GM10266 (cell line): ENCODE results near the gene LAIR2.

Experiments
- DNase-seq: peaks from one replicate; pipeline ENCODE4 v3.0.0; 2012; ENCODE audit errors: extremely low spot score
- TF ChIP-seq, protein P1 (sequence below): IDR thresholded peaks from 2 replicates; pipeline ENCODE4 v1.5.1; 2012; ENCODE audit warnings: mild to moderate bottlenecking, low read depth; ENCODE audit not compliant: control insufficient read depth, insufficient read depth; ENCODE audit errors: missing control alignments

The LAIR2 gene

DNA sequence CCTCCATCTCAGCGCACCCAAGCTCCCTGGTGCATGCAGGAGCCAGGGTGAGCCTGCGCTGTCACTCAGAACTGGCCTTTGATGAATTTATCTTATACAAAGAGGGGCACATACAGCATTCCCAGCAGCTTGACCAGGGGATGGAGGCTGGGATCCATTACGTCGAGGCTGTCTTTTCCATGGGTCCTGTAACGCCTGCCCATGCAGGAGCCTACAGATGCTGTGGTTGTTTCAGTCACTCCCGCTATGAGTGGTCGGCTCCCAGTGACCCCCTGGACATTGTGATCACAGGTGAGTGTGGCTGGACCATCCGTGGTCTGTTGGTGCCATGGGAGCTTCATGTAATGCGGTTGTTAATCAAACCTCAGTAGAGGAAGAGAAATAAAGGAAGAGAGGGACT, 33.0 kb downstream of the LAIR2 start:
- no peak for DNase-seq
- TF ChIP-seq, protein P1, sequence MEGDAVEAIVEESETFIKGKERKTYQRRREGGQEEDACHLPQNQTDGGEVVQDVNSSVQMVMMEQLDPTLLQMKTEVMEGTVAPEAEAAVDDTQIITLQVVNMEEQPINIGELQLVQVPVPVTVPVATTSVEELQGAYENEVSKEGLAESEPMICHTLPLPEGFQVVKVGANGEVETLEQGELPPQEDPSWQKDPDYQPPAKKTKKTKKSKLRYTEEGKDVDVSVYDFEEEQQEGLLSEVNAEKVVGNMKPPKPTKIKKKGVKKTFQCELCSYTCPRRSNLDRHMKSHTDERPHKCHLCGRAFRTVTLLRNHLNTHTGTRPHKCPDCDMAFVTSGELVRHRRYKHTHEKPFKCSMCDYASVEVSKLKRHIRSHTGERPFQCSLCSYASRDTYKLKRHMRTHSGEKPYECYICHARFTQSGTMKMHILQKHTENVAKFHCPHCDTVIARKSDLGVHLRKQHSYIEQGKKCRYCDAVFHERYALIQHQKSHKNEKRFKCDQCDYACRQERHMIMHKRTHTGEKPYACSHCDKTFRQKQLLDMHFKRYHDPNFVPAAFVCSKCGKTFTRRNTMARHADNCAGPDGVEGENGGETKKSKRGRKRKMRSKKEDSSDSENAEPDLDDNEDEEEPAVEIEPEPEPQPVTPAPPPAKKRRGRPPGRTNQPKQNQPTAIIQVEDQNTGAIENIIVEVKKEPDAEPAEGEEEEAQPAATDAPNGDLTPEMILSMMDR = no peak

DNA sequence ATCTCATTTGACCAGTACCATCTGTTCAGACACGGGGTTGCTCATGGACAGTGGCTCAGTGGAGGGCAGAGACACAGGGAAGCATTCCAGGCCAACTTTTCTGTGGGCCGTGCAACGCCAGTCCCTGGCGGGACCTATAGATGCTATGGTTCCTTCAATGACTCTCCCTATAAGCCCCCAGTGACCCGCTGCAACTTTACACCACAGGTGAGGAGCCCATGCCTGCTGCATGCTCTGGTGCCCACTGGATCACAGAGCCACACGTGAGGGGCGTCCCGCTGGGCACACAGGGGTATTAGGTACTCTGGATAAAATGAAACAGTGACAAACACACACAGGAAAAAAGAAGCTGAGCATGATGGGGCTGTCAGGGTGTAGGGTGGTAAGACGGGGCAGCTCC, 34.3 kb downstream of the LAIR2 start:
- no peak for DNase-seq
- TF ChIP-seq, protein P1 = no peak

DNA sequence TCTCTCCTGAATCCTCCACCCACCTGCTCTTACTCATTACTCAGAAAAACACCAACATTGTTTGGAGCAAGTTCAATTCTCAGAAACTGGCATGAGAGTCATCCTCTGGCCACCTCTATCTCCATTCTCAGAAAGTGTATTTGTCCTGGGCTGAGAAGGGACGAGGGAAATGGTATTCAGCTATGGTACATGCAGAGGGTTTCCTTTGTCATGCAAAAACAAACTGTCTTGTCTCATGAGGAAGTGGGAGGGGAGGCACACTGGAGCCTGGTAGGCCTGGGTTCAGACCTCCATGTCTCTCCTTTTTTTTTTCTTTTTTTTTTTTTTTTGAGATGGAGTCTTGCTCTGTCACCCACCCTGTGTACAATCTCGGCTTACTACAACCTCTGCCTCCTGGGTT, 39.1 kb downstream of the LAIR2 start:
- TF ChIP-seq, protein P1 = no peak
- DNase-seq = no peak

DNA sequence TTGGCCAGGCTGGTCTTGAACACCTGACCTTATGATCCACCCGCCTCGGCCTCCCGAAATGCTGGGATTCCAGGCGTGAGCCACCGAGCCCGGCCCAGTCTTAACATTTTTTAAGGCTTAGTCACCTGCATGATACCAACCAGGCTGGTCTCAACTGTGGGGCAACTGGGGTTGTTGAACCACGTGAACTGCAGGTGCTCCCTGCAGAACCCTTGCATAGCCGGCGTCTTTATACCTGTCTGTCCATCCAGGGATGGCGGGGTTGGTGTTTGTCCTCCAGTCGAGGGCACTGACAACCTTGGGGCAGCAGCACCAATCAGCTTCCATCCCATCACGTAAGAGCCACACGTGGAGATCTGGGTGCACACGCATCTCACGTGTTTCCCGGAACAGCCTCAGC, 46.2 kb downstream of the LAIR2 start:
- no peak for DNase-seq
- TF ChIP-seq, protein P1 = no peak

DNA sequence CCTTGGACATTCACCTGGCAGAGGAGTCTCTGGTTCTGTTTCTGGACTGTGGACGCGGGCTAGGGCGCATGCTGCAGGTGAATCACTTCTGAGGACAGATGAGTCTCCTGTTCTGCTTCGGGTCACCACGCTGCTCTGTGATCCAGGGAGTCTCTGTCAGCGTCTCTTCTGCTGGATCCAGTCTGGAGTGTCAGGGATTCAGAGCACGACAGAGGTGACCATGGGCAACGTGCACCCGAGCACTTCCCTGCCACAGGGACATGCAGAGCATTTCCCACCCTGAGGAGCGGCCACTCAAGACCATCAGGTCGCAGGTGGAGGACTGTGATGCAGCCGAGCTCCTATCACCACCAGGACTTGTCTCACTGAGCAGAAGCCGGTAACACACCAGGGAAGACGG, 46.6 kb downstream of the LAIR2 start:
- TF ChIP-seq, protein P1 = no peak
- no peak for DNase-seq

DNA sequence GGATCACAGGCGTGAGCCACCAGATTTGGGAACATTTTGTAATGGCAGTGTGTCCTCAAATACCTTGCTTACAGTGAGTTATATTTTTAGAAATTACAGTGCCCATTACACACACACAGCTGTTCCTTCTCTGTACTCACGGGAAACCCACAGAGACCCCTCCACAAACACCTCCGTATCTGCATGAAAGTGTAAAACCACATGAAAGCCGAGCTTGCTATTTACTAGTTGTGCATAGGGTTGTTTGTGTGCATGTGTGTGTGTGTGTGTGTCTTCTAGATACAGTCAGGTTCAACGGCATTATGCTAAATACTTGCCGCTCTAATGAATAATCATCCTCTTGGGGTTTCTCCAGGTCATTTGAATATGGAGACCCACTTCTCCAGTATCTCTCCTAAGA, 48.7 kb downstream of the LAIR2 start:
- TF ChIP-seq, protein P1 = no peak
- DNase-seq = peak; percentile 48

DNA sequence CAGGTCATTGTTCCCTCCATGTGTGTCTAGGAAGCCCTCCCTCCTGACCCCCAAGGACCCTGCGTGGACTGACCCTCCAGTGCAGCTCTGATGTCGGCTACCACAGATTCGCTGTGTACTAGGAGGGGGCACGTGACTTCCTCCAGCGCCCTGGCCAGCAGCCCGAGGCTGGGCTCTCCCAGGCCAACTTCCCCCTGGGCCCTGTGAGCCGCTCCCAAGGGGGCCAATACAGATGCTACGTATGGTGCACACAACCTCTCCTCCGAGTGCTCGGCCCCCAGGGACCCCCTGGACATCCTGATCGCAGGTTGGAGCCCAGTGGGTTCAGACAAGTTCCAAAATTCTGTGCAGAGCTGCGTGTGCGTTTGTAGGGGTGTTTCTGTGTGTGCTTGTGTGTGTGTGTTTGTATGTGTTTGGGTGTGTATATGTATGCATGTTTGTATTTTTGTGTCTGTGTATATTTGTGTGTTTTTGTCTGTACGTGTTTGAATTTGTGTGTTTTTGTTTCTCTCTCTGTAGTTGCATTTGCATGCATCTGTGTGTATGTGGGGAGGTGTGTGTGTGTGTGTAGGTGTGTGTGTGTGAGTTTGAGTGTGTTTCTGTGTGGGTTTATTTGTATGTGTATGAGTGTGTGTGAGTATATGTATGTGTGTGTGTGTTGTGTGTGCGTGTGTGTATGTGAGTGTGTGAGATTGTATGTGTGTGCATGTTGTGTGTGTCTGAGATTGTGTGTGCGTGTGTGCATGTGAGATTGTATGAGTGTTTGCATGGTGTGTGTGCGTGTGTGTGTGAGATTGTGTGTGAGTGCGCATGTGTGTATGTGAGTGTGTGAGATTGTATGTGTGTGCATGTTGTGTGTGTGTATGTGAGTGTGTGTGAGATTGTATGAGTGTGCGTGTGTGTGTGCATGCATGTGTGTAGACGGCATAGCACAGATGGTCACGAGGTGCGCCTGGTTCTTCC, 49.6 kb downstream of the LAIR2 start:
- DNase-seq = peak; percentile 46

More for the DNA sequence above, 49.6 kb downstream of the LAIR2 start:
- TF ChIP-seq, protein P1 = no peak
